Coronary artery (tissue), 2 donors: ENCODE data around the gene ZNF783.
"Not testable (repeated sequence)": the region's sequence is repeated elsewhere in the genome, so short reads cannot be mapped to it uniquely, and the experiment has no call there.

Experiments used
- DNase-seq: peaks from one replicate; pipeline ENCODE4 v3.0.0-alpha.2; 2017; ENCODE audit warnings: low spot score
- H3K27ac ChIP-seq, 2 donors: fragments of 200-600 bp; sonication (generic); one replicate each; pipeline ENCODE4 v1.5.1; 2016 to 2019
- H3K4me3 ChIP-seq: fragments of 200-600 bp; sonication (generic); 2 replicates; pipeline ENCODE4 v1.5.1; 2016; ENCODE audit warnings: mild to moderate bottlenecking, moderate library complexity
- CTCF ChIP-seq: fragments of 200-600 bp; sonication (generic); IDR thresholded peaks from one replicate; pipeline ENCODE4 v1.5.1; 2019; ENCODE audit warnings: antibody characterized with exemption

Gene ZNF783

DNA sequence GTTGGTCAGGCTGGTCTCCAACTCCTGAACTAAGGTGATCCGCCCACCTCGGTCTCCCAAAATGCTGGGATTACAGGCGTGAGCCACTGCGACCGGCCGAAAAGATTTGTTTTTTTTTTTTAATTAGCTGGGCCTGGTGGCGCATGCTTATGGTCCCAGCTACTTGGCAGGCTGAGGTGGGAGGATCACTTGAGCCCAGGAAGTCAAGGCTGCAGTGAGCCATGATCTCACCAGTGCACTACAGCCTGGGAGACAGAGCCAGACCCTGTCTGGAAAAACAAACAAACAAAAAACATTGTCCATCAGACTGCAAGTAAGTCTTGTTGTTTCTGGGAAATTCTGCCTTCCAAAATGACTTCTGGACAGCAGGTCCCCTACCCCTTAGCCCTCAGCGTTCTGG, 38.8 kb upstream of the ZNF783 start:
- Histone ChIP-seq H3K4me3 (no peak overlapping the region), H3K27ac (no peak overlapping the region)
- no peak for TF ChIP-seq CTCF
- no peak for DNase-seq

GRCh38 chr7:149223761-149224160, 38.2 kb upstream of the ZNF783 start:
- no peak overlapping the region for H3K4me3 ChIP-seq
- no peak for DNase-seq
- TF ChIP-seq CTCF, result no peak
- no peak overlapping the region for H3K27ac ChIP-seq

- H3K27ac ChIP-seq, result no peak overlapping the region
- no peak for DNase-seq
- no peak for TF ChIP-seq CTCF
- H3K4me3 ChIP-seq, result no peak overlapping the region
These were observed 37.6 kb upstream of the ZNF783 start for GRCh38 chr7:149224352-149224751.

DNA sequence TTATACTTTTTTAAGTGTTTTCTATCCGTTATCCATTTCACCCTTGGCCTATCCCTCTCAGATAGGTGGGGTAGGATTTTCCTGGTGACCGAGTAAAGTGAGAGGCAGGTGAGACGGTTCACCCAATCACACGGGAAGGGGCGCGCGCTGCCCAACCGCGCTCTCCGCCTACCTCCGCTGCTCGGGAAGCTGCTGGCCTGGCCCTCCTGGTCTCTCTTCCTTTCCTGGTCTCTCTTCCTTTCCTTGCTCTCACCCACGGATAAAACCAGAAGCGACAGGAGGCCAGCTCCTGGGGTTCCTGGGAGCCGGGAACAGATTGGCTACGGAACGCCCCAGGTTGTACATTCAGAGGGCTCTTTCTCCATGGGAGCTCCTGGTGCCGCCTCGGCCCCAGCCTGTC, 36.9 kb upstream of the ZNF783 start:
- no peak for DNase-seq
- H3K27ac ChIP-seq, result no peak overlapping the region
- TF ChIP-seq CTCF, result no peak
- no peak overlapping the region for H3K4me3 ChIP-seq

- H3K4me3 ChIP-seq, result no peak overlapping the region
- DNase-seq, result no peak
- no peak overlapping the region for H3K27ac ChIP-seq
- TF ChIP-seq CTCF, result no peak
These were observed 36.3 kb upstream of the ZNF783 start for GRCh38 chr7:149225656-149226055.

GRCh38 chr7:149226366-149226765, 35.6 kb upstream of the ZNF783 start:
- DNase-seq, result not testable (repeated sequence)

DNA sequence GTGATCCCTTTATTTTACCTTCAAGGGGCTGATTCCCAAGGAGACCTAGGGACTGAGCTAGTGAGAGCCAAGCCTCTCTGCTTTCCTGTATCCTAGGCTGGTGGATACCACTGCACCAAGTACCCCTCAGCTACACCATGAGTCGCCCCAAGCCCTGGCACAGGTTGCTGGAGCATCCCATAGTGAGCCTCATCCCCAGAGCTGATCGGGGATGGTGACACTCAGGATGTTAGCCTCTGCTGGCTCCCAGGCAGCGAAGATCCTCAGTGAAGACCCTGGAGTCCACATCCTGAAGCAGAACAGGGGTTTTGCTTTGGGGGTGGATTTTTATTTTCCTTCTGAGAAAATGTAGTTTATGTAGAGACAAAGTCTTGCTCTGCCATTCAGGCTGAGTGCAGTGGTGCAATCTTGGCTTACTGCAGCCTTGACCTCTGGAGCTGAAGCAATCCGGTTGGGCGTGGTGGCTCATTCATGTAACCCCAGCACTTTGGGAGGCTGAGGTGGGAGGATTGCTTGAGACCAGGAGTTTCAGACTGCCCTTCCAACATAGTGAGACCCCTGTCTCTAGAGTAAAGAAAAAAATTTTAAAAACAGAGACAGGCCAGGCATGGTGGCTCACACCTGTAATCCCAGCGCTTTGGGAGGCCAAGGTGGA, 35.0 kb upstream of the ZNF783 start:
- DNase-seq, result no peak
- Histone ChIP-seq H3K4me3 (no peak overlapping the region), H3K27ac (no peak overlapping the region)
- no peak for TF ChIP-seq CTCF

More at GRCh38 chr7:149226366-149226765, 35.6 kb upstream of the ZNF783 start:
- not testable (repeated sequence) for H3K4me3 ChIP-seq, H3K27ac ChIP-seq
